SK-N-SH (cell line): Measurements from ENCODE around the gene FN3K.

Experiments used
- CTCF ChIP-seq: fragments of 200-600 bp; sonication (generic); IDR thresholded peaks from 2 replicates; pipeline ENCODE4 v1.6.1; 2017; ENCODE audit warnings: antibody characterized with exemption, mild to moderate bottlenecking, moderate library complexity
- EP300 ChIP-seq, 2 experiments: IDR thresholded peaks; 2 replicates each; pipeline versions ENCODE4 v1.4.0 to v1.6.1; 2012; ENCODE audit warnings: borderline replicate concordance in 1 of 2, low read depth in 1 of 2, low read length in 1 of 2
- EZH2phosphoT487 ChIP-seq: fragments of 200-600 bp; sonication (generic); IDR thresholded peaks from 2 replicates; pipeline ENCODE4 v1.6.1; 2017; ENCODE audit warnings: low read depth, mixed run types, mild to moderate bottlenecking, antibody characterized with exemption, moderate library complexity, borderline replicate concordance
- JUND ChIP-seq: IDR thresholded peaks from 2 replicates; pipeline ENCODE4 v1.4.0; 2012
- MAX ChIP-seq: IDR thresholded peaks from 2 replicates; pipeline ENCODE4 v1.4.0; 2012; ENCODE audit warnings: low read depth
- NRF1 ChIP-seq: IDR thresholded peaks from 2 replicates; pipeline ENCODE4 v1.6.1; 2012; ENCODE audit warnings: low read depth, mild to moderate bottlenecking, low read length
- POLR2AphosphoS5 ChIP-seq: IDR thresholded peaks from 2 replicates; pipeline ENCODE4 v1.6.1; 2012; ENCODE audit warnings: low read depth, low read length
- RAD21 ChIP-seq: IDR thresholded peaks from 2 replicates; pipeline ENCODE4 v1.6.1; 2012; ENCODE audit warnings: mild to moderate bottlenecking, low read length
- REST ChIP-seq: IDR thresholded peaks from 2 replicates; pipeline ENCODE4 v1.6.1; 2012; ENCODE audit warnings: mild to moderate bottlenecking, low read depth, low read length, moderate library complexity
- SMC3 ChIP-seq: IDR thresholded peaks from 2 replicates; pipeline ENCODE4 v1.6.1; 2012; ENCODE audit warnings: low read depth, low read length, improper control_type of control experiment
- TF ChIP-seq, protein P1 (sequence below): IDR thresholded peaks from 2 replicates; pipeline ENCODE4; 2012
- TF ChIP-seq, protein P2 (sequence below): fragments of 150-350 bp; IDR thresholded peaks from 2 replicates; pipeline ENCODE4 v1.6.1; 2017; ENCODE audit warnings: antibody characterized with exemption, low read length, low read depth, borderline replicate concordance

DNA sequence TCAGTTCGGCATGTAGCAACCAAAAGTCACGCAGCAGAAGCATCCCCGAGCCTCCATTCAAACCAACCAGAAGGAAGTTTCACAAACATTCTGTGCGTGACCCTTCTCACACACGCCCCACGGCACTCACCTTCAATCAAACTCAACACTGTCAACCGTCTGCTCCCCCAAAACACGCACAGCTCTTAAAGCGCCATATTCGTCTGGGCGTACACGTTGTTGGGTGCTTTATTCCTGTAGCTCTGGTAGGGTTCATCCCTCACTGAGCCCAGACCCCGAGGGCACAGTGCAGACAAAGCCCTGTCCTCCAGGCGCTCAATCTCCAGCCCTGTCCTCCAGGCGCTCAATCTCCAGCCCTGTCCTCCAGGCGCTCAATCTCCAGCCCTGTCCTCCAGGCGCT, 39.2 kb upstream of the FN3K start:
- no peak for TF ChIP-seq CTCF
- TF ChIP-seq SMC3, result no peak
- TF ChIP-seq EP300 (IDR thresholded peaks at IDR 0.05; ENCODE audit: borderline replicate concordance in 1 of 2, low read depth in 1 of 2, low read length in 1 of 2), result no peak
- TF ChIP-seq RAD21, result no peak
- no peak for TF ChIP-seq JUND
- TF ChIP-seq NRF1, result no peak
- no peak for TF ChIP-seq MAX
- TF ChIP-seq, protein P1, sequence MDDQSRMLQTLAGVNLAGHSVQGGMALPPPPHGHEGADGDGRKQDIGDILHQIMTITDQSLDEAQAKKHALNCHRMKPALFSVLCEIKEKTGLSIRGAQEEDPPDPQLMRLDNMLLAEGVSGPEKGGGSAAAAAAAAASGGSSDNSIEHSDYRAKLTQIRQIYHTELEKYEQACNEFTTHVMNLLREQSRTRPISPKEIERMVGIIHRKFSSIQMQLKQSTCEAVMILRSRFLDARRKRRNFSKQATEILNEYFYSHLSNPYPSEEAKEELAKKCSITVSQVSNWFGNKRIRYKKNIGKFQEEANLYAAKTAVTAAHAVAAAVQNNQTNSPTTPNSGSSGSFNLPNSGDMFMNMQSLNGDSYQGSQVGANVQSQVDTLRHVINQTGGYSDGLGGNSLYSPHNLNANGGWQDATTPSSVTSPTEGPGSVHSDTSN, result no peak
- TF ChIP-seq, protein P2, sequence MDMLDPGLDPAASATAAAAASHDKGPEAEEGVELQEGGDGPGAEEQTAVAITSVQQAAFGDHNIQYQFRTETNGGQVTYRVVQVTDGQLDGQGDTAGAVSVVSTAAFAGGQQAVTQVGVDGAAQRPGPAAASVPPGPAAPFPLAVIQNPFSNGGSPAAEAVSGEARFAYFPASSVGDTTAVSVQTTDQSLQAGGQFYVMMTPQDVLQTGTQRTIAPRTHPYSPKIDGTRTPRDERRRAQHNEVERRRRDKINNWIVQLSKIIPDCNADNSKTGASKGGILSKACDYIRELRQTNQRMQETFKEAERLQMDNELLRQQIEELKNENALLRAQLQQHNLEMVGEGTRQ, result no peak
- TF ChIP-seq REST, result no peak
- TF ChIP-seq POLR2AphosphoS5, result no peak
- no peak for TF ChIP-seq EZH2phosphoT487
